ENCODE results near the gene ABHD15.

The ABHD15 gene

GRCh38 chr17:29610395-29610794 lies 43.6 kb upstream of the ABHD15 start:
- no peak for TF ChIP-seq EP300 (IDR thresholded peaks at IDR 0.05; ENCODE audit: borderline replicate concordance)
- no peak for TF ChIP-seq TCF12 (IDR thresholded peaks at IDR 0.05; ENCODE audit: low read depth)
- TF ChIP-seq TEAD4 (IDR thresholded peaks at IDR 0.05): no peak
- no peak for TF ChIP-seq YY1 (IDR thresholded peaks at IDR 0.05; ENCODE audit: low read depth)
- no peak for TF ChIP-seq ZBTB7A (IDR thresholded peaks at IDR 0.05; ENCODE audit: low read depth)
- TF ChIP-seq FOXM1 (IDR thresholded peaks at IDR 0.05; ENCODE audit: borderline replicate concordance, low read depth): no peak
- TF ChIP-seq TAF1 (IDR thresholded peaks at IDR 0.05; ENCODE audit: low read depth): no peak
- no peak for TF ChIP-seq NFIC (IDR thresholded peaks at IDR 0.05)

GRCh38 chr17:29608986-29609385 lies 42.1 kb upstream of the ABHD15 start:
- no peak for TF ChIP-seq REST (IDR thresholded peaks at IDR 0.05; ENCODE audit: low read depth)
- TF ChIP-seq MAX (IDR thresholded peaks at IDR 0.05): no peak
- no peak for TF ChIP-seq CREB1 (IDR thresholded peaks at IDR 0.05; ENCODE audit: low read depth)
- no peak for TF ChIP-seq CEBPB (IDR thresholded peaks at IDR 0.05)

GRCh38 chr17:29607557-29608195 lies 40.8 kb upstream of the ABHD15 start:
- no peak for TF ChIP-seq FOXM1 (IDR thresholded peaks at IDR 0.05; ENCODE audit: borderline replicate concordance, low read depth)
- no peak for TF ChIP-seq EGR1 (IDR thresholded peaks at IDR 0.05)
- no peak for TF ChIP-seq CEBPB (IDR thresholded peaks at IDR 0.05)
- no peak for TF ChIP-seq TAF1 (IDR thresholded peaks at IDR 0.05; ENCODE audit: low read depth)
- TF ChIP-seq MAX (IDR thresholded peaks at IDR 0.05): no peak
- TF ChIP-seq EP300 (IDR thresholded peaks at IDR 0.05; ENCODE audit: borderline replicate concordance): no peak
- no peak for TF ChIP-seq TCF12 (IDR thresholded peaks at IDR 0.05; ENCODE audit: low read depth)
- TF ChIP-seq ZBTB7A (IDR thresholded peaks at IDR 0.05; ENCODE audit: low read depth): no peak
- no peak for TF ChIP-seq CREB1 (IDR thresholded peaks at IDR 0.05; ENCODE audit: low read depth)
- TF ChIP-seq YY1 (IDR thresholded peaks at IDR 0.05; ENCODE audit: low read depth): no peak
- TF ChIP-seq RAD21 (IDR thresholded peaks at IDR 0.05; ENCODE audit: low read depth): no peak
- no peak for TF ChIP-seq REST (IDR thresholded peaks at IDR 0.05; ENCODE audit: low read depth)
- no peak for TF ChIP-seq USF1 (IDR thresholded peaks at IDR 0.05)
- no peak for TF ChIP-seq NFIC (IDR thresholded peaks at IDR 0.05)
- TF ChIP-seq TEAD4 (IDR thresholded peaks at IDR 0.05): no peak

GRCh38 chr17:29603109-29603674 lies 36.4 kb upstream of the ABHD15 start:
- no peak for TF ChIP-seq USF1 (IDR thresholded peaks at IDR 0.05)

GRCh38 chr17:29597361-29598172 lies 30.7 kb upstream of the ABHD15 start:
- TF ChIP-seq YY1 (IDR thresholded peaks at IDR 0.05; ENCODE audit: low read depth): no peak
- TF ChIP-seq REST (IDR thresholded peaks at IDR 0.05; ENCODE audit: low read depth): no peak
- no peak for TF ChIP-seq USF1 (IDR thresholded peaks at IDR 0.05)
- TF ChIP-seq CEBPB (IDR thresholded peaks at IDR 0.05): no peak
- TF ChIP-seq TAF1 (IDR thresholded peaks at IDR 0.05; ENCODE audit: low read depth): no peak
- TF ChIP-seq NFIC (IDR thresholded peaks at IDR 0.05): peak; percentile 46; the same call in 1 of the 2 replicates
- 0 out of 2 replicates have a peak, but pooled peaks have one; percentile 23 for TF ChIP-seq TEAD4 (IDR thresholded peaks at IDR 0.05)
- TF ChIP-seq CREB1 (IDR thresholded peaks at IDR 0.05; ENCODE audit: low read depth): no peak
